ENCODE measurements around the gene ACOT7. TPM values are rescaled to one million over a fixed set of nuclear protein-coding genes. Genes with fewer than 3 reads are reported as not detected.

Gene ACOT7
- total and polyA plus RNA-seq, 2 of the 13 experiments (the other 11 are each of a cell fraction or from before 2014, with no cell fraction given) = 33.0 to 55.8 TPM

DNA sequence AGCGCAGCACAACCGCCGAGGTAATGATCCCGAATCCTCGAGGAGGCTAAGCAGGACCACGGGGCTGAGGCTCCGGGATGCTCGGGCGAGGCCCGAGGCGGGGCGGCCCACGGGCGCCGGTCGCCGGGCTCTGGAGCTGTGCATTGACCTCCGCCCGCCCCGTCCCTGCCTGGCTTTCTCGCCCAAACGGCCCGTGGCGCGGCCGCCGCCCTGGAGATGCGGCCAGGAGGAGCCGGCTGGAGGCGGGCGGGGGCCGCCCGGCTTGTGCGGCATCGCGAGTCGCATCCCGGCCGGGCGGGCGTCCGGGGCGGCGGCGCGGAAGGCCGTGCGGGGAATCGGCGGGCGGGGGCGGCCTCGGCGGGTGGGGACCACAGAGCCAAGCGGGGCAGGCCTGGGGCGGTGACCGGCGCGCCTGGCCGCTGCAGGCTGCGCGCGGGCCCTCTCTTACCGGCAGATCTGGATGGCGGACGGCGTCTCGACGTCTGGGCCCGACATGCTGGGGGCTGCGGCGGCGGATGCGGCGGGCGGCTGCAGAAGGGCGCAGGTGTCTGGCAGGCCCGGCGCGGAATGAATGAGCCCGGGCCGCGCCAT is 663 bp downstream of the ACOT7 start (continued):
- TF ChIP-seq NR3C1 (CRISPR knock-in tag; IDR thresholded peaks at IDR 0.05) (no peak), AGO2 (optimal IDR thresholded peaks at IDR 0.05; ENCODE audit: low read depth, low read length) (peak; percentile 6), GATA4 (IDR thresholded peaks at IDR 0.05; ENCODE audit: borderline replicate concordance, low read depth) (0 out of 2 replicates have a peak, but pooled peaks have one; percentile 11), ZNF501 (CRISPR knock-in tag; IDR thresholded peaks at IDR 0.05) (no peak), SRY (CRISPR knock-in tag; IDR thresholded peaks at IDR 0.05) (peak; percentile 3; the same call in 1 of the 2 replicates), MXI1 (IDR thresholded peaks at IDR 0.05; ENCODE audit: borderline replicate concordance, low read depth, low read length) (0 out of 3 replicates have a peak, but pooled peaks have one; percentile 37), YEATS4 (CRISPR knock-in tag; IDR thresholded peaks at IDR 0.05; ENCODE audit: borderline replicate concordance) (0 out of 2 replicates have a peak, but pooled peaks have one; percentile 7), TAF1 (CRISPR knock-in tag; IDR thresholded peaks at IDR 0.05) (peak; percentile 79), MIXL1 (CRISPR knock-in tag; IDR thresholded peaks at IDR 0.05) (no peak), NR2F2 (IDR thresholded peaks at IDR 0.05; ENCODE audit: borderline replicate concordance, low read depth) (0 out of 2 replicates have a peak, but pooled peaks have one; percentile 3), HNRNPLL (IDR thresholded peaks at IDR 0.05; ENCODE audit: low read depth, low read length, poor library complexity, severe bottlenecking) (no peak), SRSF1 (optimal IDR thresholded peaks at IDR 0.05; ENCODE audit: low read depth, low read length) (peak; percentile 35), HBP1 (CRISPR knock-in tag; IDR thresholded peaks at IDR 0.05; ENCODE audit: low read depth) (peak; percentile 99), CCDC6 (CRISPR knock-in tag; IDR thresholded peaks at IDR 0.05) (0 out of 2 replicates have a peak, but pooled peaks have one; percentile 18), ATF7-NPFF (CRISPR knock-in tag; IDR thresholded peaks at IDR 0.05; ENCODE audit: low read depth) (peak; percentile 58; the same call in 1 of the 2 replicates), ZNF230 (CRISPR knock-in tag; IDR thresholded peaks at IDR 0.05) (no peak), ZNF543 (CRISPR knock-in tag; IDR thresholded peaks at IDR 0.05) (0 out of 2 replicates have a peak, but pooled peaks have one; percentile 39), ZNF556 (CRISPR knock-in tag; IDR thresholded peaks at IDR 0.05; ENCODE audit: borderline replicate concordance) (0 out of 2 replicates have a peak, but pooled peaks have one; percentile 37), SAP130 (CRISPR knock-in tag; IDR thresholded peaks at IDR 0.05; ENCODE audit: low read depth) (peak; percentile 74), PHF21A (CRISPR knock-in tag; IDR thresholded peaks at IDR 0.05) (0 out of 2 replicates have a peak, but pooled peaks have one; percentile 23), PHF8 (CRISPR knock-in tag; IDR thresholded peaks at IDR 0.05) (peak; percentile 77), NR1H2 (CRISPR knock-in tag; IDR thresholded peaks at IDR 0.05; ENCODE audit: borderline replicate concordance, low read depth) (no peak), E2F2 (CRISPR knock-in tag; IDR thresholded peaks at IDR 0.05; ENCODE audit: borderline replicate concordance) (no peak)
- TF ChIP-seq, protein P1, sequence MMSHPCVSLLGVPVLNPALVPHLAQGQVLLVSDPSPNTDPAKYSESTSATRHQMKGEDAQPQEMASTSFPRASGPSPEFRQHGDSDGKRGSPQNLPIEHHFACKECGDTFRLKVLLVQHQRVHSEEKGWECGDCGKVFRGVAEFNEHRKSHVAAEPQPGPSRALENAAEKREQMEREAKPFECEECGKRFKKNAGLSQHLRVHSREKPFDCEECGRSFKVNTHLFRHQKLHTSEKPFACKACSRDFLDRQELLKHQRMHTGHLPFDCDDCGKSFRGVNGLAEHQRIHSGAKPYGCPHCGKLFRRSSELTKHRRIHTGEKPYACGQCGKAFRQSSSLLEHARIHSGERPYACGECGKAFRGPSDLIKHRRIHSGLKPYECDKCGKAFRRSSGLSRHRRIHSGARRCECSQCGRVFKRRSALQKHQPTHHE (CRISPR knock-in tag; IDR thresholded peaks at IDR 0.05; ENCODE audit: borderline replicate concordance) = 0 out of 2 replicates have a peak, but pooled peaks have one; percentile 39
- TF ChIP-seq, protein P2, sequence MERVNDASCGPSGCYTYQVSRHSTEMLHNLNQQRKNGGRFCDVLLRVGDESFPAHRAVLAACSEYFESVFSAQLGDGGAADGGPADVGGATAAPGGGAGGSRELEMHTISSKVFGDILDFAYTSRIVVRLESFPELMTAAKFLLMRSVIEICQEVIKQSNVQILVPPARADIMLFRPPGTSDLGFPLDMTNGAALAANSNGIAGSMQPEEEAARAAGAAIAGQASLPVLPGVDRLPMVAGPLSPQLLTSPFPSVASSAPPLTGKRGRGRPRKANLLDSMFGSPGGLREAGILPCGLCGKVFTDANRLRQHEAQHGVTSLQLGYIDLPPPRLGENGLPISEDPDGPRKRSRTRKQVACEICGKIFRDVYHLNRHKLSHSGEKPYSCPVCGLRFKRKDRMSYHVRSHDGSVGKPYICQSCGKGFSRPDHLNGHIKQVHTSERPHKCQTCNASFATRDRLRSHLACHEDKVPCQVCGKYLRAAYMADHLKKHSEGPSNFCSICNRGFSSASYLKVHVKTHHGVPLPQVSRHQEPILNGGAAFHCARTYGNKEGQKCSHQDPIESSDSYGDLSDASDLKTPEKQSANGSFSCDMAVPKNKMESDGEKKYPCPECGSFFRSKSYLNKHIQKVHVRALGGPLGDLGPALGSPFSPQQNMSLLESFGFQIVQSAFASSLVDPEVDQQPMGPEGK (CRISPR knock-in tag; IDR thresholded peaks at IDR 0.05) = peak; percentile 33; the same call in 1 of the 2 replicates

Data from HepG2 (cell line).